WERI-Rb-1 (cell line): ENCODE data around the gene LRRC3.
"Not testable (repeated sequence)": the region's sequence is repeated elsewhere in the genome, so short reads cannot be mapped to it uniquely, and the experiment has no call there.

Experiments used
- DNase-seq: peaks from one replicate; pipeline ENCODE4 v3.0.0-alpha.2; 2020
- H3K27ac ChIP-seq: fragments of 250-450 bp; sonication (Bioruptor Pico); 2 replicates; pipeline ENCODE4 v1.5.1; 2020; ENCODE audit warnings: mild to moderate bottlenecking, moderate library complexity
- H3K27me3 ChIP-seq: fragments of 250-450 bp; sonication (Bioruptor Pico); 2 replicates; pipeline ENCODE4 v1.5.1; 2021; ENCODE audit warnings: mild to moderate bottlenecking, low read depth, moderate library complexity; ENCODE audit not compliant: insufficient read depth, severe bottlenecking
- H3K36me3 ChIP-seq: fragments of 250-450 bp; sonication (Bioruptor Pico); 2 replicates; pipeline ENCODE4 v1.5.1; 2020; ENCODE audit warnings: mild to moderate bottlenecking, moderate library complexity
- H3K4me3 ChIP-seq: 2 replicates; pipeline ENCODE4 v1.5.1; 2011; ENCODE audit warnings: low read depth, mild to moderate bottlenecking, control low read depth, low read length
- H3K9me3 ChIP-seq: fragments of 250-450 bp; sonication (Bioruptor Pico); 2 replicates; pipeline ENCODE4 v1.5.1; 2021; ENCODE audit warnings: mild to moderate bottlenecking, moderate library complexity; ENCODE audit not compliant: severe bottlenecking
- TF ChIP-seq, protein P1 (sequence below): IDR thresholded peaks from 2 replicates; pipeline ENCODE4 v1.5.1; 2011; ENCODE audit warnings: low read depth, mild to moderate bottlenecking, control low read depth, inconsistent platforms, low read length

LRRC3 gene

DNA sequence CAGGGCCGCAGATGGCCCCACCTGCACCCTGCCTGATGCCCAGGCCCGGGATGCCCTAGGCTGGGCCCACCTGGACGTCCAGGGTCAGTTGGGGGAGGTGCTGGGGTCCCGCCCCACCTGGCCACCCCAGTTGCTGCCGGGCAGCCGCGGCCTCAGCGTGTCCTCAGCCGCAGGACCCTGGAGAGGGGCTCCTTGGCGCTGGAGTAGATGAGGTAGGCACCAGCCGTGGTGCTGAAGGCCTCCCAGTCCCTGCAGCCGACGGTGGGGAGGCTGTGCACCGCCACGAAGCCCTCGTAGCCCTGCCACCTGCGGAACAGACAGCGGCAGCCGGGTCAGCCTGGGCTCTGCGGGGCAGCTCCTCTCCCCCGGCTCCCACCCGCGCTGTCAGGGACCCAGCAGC lies 44.3 kb downstream of the LRRC3 start:
- TF ChIP-seq, protein P1, sequence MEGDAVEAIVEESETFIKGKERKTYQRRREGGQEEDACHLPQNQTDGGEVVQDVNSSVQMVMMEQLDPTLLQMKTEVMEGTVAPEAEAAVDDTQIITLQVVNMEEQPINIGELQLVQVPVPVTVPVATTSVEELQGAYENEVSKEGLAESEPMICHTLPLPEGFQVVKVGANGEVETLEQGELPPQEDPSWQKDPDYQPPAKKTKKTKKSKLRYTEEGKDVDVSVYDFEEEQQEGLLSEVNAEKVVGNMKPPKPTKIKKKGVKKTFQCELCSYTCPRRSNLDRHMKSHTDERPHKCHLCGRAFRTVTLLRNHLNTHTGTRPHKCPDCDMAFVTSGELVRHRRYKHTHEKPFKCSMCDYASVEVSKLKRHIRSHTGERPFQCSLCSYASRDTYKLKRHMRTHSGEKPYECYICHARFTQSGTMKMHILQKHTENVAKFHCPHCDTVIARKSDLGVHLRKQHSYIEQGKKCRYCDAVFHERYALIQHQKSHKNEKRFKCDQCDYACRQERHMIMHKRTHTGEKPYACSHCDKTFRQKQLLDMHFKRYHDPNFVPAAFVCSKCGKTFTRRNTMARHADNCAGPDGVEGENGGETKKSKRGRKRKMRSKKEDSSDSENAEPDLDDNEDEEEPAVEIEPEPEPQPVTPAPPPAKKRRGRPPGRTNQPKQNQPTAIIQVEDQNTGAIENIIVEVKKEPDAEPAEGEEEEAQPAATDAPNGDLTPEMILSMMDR = no peak
- no peak overlapping the region for H3K27ac ChIP-seq
- peaks cover under 1% of the 10 kb centered on the region for H3K9me3 ChIP-seq
- DNase-seq = no peak
- H3K36me3 ChIP-seq = no peaks in the 10 kb centered on the region
- H3K4me3 ChIP-seq = no peak overlapping the region
- no peaks in the 10 kb centered on the region for H3K27me3 ChIP-seq

DNA sequence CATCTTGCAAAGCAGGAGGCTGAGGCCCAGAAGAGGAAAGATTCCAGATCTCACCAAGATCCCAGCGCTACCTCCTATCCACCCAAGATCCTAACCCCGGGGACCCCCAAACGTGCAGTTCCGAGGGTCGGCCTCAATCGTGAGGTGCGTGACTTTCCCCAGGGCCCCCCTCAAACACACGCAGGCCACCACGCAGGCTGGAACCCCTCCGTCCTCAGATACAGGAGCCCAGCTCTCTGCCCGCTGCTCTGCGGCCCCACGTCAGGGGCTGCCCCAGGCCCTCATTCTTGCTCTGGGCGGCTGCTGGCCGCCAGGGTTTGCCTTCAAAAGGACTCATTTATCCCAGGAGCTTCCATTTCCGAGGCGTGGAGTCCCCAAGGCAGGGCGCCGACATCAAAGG lies 44.8 kb downstream of the LRRC3 start:
- TF ChIP-seq, protein P1 = no peak
- Histone ChIP-seq H3K4me3 (no peak overlapping the region), H3K9me3 (no peaks in the 10 kb centered on the region), H3K27ac (no peak overlapping the region), H3K27me3 (no peaks in the 10 kb centered on the region), H3K36me3 (no peaks in the 10 kb centered on the region)
- no peak for DNase-seq

DNA sequence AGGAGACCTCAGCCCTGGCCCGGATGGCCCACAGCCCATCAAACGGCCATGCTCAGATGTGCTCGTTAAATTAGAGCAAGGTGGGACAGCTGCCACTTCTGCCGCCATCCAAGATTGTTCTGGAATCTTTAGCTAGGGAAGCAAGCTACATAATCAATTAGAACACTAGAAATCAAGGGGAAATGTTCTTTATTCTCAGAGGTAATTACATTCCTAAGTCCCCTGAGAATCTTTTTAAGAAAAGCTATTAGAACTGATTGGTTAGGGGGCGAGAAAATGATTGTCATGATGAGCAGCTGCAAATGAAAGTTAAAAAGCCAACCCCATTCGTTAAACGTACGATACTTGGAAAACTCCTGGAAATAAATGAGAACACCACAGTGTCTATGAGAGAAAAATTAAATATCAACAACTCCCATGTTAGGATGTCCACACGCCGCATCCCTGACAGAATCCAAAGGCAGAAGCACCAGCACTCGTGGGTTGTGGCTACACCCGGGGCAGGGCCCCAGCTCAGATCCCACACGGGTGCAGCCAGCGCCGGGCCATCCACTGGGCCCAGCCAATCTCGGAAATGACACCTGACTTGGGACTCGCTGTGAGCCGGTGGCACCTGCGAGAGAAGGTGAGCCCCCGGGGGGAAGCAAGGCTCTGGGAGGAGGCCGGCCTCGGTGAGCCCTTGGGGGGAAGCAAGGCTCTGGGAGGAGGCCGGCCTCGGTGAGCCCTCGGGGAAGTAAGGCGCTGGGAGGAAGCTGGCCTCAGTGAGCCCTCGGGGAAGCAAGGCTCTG lies 47.1 kb downstream of the LRRC3 start:
- TF ChIP-seq, protein P1 = no peak
- no peak for DNase-seq
- Histone ChIP-seq H3K36me3 (no peaks in the 10 kb centered on the region), H3K4me3 (no peak overlapping the region), H3K9me3 (no peaks in the 10 kb centered on the region), H3K27ac (no peak overlapping the region), H3K27me3 (no peaks in the 10 kb centered on the region)

DNA sequence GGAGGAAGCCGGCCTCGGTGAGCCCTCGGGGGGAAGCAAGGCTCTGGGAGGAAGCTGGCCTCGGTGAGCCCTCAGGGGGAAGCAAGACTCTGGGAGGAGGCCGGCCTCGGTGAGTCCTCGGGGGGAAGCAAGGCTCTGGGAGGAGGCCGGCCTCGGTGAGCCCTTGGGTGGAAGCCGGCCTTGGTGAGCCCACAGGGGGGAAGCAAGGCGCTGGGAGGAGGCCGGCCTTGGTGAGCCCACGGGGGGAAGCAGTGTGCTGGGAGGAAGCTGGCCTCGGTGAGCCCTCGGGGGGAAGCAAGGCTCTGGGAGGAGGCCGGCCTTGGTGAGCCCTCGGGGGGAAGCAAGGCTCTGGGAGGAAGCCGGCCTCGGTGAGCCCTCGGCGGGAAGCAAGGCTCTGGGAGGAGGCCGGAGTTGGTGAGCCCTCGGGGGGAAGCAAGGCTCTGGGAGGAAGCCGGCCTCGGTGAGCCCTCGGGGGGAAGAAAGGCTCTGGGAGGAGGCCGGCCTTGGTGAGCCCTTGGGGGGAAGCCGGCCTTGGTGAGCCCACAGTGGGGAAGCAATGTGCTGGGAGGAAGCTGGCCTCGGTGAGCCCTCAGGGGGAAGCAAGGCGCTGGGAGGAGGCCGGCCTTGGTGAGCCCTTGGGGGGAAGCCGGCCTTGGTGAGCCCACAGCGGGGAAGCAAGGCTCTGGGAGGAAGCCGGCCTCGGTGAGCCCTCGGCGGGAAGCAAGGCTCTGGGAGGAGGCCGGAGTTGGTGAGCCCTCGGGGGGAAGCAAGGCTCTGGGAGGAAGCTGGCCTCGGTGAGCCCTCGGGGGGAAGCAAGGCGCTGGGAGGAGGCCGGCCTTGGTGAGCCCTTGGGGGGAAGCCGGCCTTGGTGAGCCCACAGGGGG lies 47.9 kb downstream of the LRRC3 start:
- H3K27ac ChIP-seq, H3K27me3 ChIP-seq, H3K4me3 ChIP-seq, H3K36me3 ChIP-seq, DNase-seq, H3K9me3 ChIP-seq: not testable (repeated sequence)

DNA sequence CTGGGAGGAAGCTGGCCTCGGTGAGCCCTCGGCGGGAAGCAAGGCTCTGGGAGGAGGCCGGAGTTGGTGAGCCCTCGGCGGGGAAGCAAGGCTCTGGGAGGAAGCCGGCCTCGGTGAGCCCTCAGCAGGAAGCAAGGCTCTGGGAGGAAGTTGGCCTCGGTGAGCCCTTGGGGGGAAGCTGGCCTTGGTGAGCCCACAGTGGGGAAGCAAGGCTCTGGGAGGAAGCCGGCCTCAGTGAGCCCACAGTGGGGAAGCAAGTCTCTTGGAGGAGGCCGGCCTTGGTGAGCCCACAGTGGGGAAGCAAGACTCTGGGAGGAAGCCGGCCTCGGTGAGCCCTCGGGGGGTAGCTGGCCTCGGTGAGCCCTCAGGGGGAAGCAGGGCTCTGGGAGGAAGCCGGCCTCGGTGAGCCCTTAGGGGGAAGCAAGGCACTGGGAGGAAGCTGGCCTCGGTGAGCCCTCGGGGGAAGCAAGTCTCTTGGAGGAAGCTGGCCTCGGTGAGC lies 48.6 kb downstream of the LRRC3 start:
- Histone ChIP-seq H3K4me3 (no peak overlapping the region), H3K27ac (no peak overlapping the region), H3K27me3 (no peaks in the 10 kb centered on the region), H3K36me3 (no peaks in the 10 kb centered on the region), H3K9me3 (no peaks in the 10 kb centered on the region)
- DNase-seq = no peak
- TF ChIP-seq, protein P1 = no peak

DNA sequence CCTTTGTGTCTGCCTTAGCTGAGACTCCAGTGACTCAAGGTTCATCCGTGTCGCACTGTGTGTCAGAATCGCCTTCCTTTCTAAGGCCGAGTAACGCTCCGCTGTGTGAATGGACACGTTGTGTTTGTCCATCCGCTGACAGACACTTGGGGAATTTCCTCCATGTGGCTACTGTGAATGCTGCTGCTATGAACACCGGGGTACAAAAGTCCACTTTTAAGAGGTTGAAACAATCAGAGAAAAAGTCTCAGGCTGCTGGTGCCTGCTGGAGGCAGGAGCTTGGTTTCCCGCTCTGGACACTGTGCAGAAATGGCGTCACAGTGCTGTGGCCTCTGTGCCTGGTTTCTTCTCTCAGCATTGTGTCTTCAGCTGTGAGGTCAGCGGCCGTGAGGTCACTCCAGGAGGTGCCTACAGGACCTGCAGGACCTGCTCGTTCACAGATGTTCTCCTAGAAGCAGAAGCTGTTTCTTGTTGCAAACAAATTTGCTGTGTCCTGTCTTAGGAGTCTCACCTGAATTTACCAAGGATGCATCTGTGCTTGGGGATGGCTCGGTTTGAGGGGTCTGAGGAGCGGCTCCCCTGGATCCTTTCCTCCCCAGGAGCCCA lies 50.5 kb downstream of the LRRC3 start:
- Histone ChIP-seq H3K9me3 (no peaks in the 10 kb centered on the region), H3K27ac (no peak overlapping the region), H3K36me3 (no peaks in the 10 kb centered on the region), H3K27me3 (no peaks in the 10 kb centered on the region), H3K4me3 (no peak overlapping the region)
- DNase-seq = no peak
- TF ChIP-seq, protein P1 = no peak
